ENCODE data around the gene LAMP5.

GRCh38 chr20:9503526-9504245 lies 10.7 kb upstream of the LAMP5 start:
- no peak for TF ChIP-seq POLR2AphosphoS5 (IDR thresholded peaks at IDR 0.05)
- TF ChIP-seq CTCF (IDR thresholded peaks at IDR 0.05) = no peak

Data from prostate gland (tissue), 2 donors.